Measurements from ENCODE around the gene COL11A2.

COL11A2 gene

GRCh38 chr6:33191383-33192104 is 723 bp downstream of the COL11A2 start:
- DNase-seq = no peak

- DNase-seq = no peak
Observed at GRCh38 chr6:33190504-33191107, 1.7 kb downstream of the COL11A2 start.

GRCh38 chr6:33189625-33190448 is 2.4 kb downstream of the COL11A2 start:
- no peak for DNase-seq

- no peak for DNase-seq
Observed at GRCh38 chr6:33189164-33189563, 3.1 kb downstream of the COL11A2 start.

DNA sequence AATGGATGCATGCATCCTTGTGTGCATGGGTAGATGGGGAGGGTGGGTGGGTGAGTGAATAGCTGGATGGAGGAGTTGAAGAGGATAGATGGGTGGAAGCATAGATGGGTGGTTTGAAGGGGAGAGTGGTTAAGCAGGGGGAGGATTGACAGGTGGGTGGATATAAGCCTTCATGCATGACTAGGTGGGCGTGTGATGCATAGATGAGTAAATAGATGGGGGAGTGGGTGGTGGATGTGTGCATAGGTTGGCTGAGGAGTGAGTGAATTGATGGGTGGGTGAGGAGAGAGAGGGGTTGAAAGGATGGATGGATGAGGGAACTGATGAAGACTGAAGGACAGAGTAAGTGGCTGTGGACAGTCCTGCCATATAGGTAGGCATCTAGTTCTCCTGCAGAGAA is 4.5 kb downstream of the COL11A2 start:
- no peak for DNase-seq

GRCh38 chr6:33185654-33186187 is 6.5 kb downstream of the COL11A2 start:
- no peak for DNase-seq

DNA sequence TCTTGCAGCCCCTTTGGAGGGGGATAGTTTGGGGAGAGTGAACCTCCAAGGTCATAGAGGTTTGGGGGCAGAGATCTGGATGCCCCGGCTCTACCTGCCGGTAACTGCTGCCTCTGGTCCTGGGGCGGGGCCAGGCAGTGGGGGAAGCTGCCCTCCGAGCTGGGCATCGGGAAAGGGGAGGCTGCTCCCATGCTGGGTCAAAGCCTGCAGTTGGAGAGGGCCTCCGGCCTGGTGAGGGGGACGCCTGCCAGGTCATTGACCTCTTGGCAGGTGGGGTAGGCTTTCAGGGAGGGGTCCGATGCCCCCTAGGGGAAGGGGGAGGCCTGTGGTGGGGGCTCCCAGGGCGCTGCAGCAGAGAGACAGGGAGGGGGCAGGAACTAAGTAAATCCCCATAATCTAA is 7.1 kb downstream of the COL11A2 start:
- no peak for DNase-seq

DNA sequence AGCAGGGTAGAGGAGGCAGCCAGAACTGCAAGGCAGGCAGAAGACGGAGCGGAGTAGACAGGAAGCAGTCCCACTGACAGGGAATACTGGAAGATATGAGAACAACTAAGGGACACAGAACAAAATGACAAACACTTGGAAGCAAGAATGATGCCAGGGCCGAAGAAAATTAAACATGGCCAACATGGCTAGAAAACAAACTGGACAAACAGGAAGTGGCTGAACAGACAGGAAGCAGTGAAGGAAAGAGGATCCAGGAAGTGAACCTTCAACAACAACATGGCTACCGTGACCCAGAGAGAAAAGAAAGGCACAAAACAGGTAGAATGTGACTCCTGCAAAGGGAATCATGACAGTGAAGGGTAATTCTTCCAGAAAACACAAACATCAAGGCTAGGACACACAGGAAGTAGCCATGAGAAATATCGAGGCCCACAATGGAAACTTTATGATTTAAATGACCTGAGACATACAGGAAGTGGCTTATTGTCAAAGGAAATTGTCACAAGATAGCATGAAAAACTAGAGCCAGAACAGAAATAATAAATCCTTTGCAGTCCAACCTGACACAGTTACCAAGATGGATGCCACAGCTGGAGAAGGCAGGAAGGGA is 9.1 kb downstream of the COL11A2 start:
- no peak for DNase-seq

GRCh38 chr6:33181141-33181540 is 11.1 kb downstream of the COL11A2 start:
- DNase-seq = no peak

DNA sequence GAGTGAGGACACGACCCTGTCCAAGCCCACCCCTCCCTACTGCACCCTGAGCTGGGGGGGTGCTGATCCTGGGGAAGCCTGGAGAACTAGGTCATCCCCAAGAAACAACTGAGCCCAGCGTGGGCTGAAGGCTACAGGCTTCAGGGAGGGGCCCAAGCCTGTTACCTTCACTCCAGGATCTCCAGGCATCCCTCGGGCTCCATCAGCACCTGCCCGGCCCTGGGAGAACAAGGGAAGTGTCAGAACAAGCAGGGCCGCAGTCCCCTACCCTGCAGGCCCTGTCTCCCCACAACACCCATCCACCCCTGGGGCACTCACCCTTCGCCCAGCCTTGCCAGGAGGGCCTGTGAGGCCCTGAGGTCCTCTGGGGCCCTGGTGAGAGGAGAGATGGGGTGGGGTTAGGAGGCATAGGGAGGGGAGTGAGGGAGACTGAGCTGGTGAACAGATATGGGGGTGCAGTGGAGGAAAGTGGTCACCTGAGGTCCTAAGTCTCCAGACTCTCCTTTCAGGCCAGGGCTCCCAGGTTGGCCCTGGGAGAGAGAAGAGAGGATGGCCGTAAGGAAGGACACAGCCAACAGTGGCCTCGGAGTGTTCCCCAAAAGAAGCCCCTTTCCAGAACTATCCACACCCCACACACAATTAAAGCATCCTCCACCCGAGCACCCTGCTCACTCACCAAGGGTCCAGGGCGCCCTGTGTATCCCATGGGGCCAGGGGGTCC is 13.4 kb downstream of the COL11A2 start:
- no peak for DNase-seq

DNA sequence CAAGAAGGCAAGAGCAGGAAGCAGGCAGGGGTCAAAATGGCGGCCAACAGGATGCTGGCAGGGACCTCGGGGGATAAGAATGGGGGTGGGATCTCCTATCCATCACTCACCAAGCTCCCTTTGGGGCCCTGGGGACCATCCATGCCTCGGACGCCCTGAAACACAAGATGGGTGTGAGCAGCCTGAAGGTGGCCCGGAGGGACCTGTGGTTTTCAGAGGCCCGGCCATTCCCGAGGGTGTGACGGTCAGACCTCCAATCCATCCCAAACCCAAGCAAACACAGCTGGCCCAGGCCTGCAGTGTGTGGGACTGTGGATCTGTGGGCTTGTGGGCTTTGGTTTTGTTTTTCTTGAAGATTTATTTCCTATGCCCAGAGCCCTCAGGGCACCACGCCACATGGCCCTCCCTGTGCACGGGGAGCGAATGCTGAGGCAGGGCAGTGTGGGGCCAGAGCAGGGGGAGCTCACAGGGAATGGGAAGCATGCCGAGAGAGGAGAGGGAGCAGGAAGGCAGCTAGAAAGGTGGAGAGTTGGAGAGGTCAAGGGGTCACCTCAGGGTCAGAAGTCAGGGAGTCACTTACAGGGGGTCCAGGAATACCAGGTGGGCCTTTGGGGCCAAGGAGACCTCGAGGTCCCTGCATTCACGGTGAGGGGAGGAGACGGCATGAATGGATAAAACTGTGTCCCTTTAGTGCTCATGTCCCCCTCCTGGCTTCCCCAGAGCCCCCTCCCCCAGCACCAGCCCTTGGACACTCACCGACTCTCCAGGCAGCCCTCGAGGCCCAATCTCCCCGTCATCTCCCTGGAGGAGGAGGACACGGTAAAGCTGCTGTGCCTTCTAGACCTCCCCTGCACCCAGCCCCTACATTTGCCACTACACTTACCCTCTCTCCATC is 14.5 kb downstream of the COL11A2 start:
- DNase-seq = no peak

- DNase-seq = no peak
Observed at GRCh38 chr6:33176906-33177305, 15.4 kb downstream of the COL11A2 start.

GRCh38 chr6:33175436-33176069 is 16.7 kb downstream of the COL11A2 start:
- no peak for DNase-seq

DNA sequence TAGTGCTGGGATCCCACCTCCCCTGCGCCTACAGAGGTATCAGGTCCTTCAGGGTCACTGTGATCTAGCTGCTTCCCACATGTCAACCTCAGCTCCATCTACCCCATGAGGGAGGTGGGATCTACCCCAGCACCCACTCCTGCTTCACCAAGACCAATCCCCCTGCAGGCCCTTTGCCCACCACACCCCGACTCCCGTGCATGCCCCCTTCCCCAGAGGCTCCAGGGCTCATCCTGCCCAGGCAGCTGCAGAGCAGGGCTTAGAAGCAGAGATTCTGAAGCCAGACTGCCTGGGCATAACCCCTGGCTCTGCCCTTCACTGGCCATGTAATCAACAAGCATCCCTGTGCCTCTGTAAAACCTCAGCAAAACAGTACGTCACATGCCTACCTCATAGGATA is 17.5 kb downstream of the COL11A2 start:
- no peak for DNase-seq

- DNase-seq = no peak
Observed at GRCh38 chr6:33173535-33174180, 18.6 kb downstream of the COL11A2 start.

DNA sequence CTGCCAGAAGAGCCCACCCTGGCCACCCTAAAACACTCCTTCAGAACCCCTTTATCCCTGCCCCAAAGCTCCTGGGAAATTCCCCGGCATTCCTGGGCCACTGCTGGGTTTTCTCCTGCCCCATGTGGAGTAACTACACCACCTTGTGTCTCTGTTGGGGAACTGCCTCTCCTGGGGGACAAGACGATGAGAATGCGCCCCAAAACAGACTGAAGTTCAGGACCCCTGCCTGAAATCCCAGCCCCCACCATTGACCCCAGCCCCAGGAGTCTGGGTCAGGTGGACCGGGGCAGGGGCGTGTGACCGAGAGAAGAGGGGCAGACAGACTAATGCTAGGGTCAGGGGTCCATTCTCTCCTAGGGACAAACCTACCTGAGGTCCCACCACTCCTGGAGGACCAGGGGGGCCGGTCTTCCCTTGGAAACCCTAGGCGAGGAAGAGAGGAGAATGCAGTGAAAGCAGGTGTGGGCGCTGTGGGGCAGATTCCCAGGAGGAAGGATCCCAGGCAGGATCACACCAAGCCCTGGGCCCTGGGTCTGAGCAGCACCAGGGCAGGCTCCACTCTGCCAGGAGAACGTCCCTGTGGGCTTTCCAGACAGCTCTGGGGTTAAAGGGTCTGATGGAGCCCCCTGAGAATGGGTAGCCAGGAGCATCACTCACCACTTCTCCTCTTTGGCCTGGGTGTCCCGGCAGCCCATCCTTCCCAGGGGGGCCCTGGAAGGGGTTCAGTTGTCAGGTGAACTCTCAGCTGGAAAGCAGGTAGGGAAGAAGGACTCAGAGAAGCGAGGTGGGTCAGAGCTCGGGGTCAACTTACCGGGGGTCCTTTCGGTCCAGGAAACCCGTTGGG is 19.4 kb downstream of the COL11A2 start:
- DNase-seq = peak in 1 of 3 experiments; percentile 10

DNA sequence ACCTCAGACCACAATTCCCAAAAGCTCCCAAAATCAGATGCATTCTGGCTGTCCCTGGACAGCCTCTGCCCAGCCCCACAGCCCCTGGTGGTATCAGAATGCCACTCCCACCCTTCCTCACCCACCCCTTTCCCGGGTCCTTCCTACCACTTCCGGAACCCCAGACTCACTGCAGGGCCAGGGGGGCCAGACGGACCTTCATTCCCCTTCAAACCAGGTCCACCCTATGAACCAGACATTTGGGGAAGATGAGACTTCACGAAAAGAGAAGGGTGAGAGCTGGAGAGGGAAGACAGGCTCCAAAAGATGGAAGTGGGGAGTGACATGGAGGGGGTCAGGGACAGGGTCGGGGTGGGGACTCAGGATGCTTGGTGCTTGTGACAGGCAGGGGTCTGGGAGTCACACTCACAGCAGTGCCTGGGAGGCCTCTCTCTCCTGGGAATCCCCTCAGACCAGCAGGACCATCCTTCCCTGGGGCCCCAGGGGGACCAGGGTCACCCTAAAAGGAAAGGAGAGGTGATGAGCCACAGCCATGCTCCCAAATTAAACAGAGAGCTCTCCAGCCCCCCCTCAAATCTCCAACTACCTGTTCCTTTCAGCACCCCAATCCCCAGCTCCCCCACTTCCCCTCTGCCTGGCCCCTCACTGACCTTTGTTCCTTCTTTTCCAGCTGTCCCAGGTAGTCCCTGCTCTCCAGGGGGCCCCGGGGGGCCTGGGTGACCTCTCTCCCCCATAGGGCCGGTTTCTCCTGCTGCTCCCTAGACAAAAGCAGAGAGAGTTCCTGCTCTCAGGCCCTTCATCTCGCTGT is 20.2 kb downstream of the COL11A2 start:
- no peak for DNase-seq

Data from NCI-H1417 (cell line).